DMS79 treated with DMSO at 0.1 percent for 48 hours (cell line): ENCODE results near the gene SUPT7L.

ENCODE experiments used
- DNase-seq: peaks from one replicate; lab custom pipeline; 2025; lab: John Stamatoyannopoulos, UW

SUPT7L gene, protein sequence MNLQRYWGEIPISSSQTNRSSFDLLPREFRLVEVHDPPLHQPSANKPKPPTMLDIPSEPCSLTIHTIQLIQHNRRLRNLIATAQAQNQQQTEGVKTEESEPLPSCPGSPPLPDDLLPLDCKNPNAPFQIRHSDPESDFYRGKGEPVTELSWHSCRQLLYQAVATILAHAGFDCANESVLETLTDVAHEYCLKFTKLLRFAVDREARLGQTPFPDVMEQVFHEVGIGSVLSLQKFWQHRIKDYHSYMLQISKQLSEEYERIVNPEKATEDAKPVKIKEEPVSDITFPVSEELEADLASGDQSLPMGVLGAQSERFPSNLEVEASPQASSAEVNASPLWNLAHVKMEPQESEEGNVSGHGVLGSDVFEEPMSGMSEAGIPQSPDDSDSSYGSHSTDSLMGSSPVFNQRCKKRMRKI

DNA sequence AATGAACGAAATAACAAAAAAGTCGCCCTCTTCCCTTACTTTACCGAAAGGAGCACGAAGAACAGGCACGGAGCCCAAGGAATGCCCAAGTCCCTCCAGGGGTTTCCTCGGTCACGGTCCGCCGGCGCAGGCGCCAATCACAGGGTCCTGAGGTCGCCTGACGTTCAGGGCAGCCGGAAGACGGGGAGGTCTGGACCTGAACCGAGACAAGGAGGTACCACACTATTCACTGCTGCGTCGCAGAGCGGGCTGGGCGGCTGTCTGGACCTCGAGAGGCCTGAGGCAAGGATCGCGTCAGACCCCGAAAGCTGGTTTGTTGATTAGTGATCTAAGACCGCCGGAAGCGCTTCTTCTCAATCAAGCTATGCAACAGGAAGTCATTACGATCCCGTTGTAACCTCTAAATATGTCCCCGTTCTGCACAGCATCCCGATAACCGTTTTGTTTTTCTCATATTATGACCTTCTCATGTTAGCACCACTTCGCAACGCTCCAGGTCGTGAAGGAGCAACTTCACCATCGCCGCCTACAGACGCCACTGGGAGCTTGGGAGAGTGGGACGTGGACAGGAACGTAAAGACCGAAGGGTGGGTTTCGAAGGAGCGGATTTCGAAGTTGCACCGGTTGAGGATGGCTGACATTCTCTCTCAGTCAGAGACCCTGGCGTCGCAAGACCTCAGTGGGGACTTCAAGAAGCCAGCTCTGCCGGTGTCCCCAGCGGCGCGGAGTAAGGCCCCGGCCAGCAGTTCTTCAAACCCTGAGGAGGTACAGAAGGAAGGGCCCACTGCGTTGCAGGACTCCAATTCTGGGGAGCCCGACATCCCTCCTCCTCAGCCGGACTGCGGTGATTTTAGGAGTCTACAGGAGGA, at the start of gene SUPT7L, which contains the start of gene SLC4A1AP:
Gene SUPT7L, minus strand, starts transcription at position 330 of the 869 bp plus-strand sequence. CDS start 1,422 bp downstream, outside the sequence.
Gene SLC4A1AP, plus strand, starts transcription at position 605 of the 869 bp plus-strand sequence. Its CDS starts 26 bp downstream, at position 631.
- DNase-seq, result peak; percentile 94

DNA sequence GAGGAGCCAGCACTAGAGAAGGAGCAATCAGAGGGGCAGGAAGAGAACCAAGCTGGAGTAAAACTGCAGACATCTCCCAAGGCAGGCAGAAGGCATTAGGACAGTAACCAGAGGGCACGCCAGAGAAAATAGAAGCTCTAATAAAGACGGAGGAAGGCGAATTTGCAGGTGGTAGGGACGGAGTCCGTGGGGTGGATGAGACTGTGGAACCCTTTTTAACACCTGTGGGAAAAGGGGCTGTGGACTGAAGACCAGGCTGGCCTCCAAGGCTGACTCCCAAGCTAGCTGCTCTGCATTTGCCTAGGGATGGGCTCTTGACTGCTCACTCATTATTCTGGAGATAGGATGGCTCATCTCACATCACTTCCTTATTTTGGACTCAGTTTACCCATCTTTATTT, 49.8 kb upstream of the SUPT7L start:
- DNase-seq, result no peak

DNA sequence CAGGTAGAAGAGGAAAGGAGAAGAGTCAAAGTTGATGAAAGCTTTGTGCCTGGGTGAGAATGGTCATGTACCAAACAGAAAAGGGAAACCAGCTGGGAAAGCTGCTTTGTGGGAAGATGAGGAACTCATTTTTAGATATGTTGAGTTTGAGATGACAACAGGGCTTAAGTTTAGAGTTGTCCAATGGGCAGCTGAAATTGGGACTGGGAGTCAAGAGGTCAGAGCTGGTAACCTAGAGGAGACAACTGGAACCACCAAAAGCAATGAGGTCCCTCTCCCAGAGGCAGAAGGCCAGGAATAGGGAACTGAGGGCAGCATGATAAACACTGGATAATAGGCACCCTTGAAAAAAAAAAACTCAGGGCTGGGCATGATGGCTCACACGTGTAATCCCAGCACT, 49.1 kb upstream of the SUPT7L start:
- DNase-seq, result no peak

DNA sequence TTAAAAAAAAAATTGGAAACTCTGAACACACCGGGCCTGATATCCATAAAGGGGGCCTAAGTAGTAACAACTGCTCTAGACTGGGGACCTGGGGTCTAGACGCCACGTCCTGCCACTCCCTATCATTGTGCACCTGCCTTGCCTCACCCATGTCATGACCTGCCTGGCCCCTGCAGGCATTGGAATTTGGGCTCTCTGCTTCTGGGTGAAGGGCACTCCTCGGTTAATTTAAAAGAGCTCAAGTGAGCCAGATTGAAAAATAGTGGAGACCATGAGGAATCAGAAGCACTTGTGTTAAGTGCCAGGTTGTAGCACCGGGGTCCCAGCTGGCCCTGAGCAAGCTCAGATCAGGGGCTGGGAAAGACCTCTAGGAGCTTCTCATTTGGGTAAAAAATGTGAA, 48.4 kb upstream of the SUPT7L start:
- peak; percentile 42 for DNase-seq

DNA sequence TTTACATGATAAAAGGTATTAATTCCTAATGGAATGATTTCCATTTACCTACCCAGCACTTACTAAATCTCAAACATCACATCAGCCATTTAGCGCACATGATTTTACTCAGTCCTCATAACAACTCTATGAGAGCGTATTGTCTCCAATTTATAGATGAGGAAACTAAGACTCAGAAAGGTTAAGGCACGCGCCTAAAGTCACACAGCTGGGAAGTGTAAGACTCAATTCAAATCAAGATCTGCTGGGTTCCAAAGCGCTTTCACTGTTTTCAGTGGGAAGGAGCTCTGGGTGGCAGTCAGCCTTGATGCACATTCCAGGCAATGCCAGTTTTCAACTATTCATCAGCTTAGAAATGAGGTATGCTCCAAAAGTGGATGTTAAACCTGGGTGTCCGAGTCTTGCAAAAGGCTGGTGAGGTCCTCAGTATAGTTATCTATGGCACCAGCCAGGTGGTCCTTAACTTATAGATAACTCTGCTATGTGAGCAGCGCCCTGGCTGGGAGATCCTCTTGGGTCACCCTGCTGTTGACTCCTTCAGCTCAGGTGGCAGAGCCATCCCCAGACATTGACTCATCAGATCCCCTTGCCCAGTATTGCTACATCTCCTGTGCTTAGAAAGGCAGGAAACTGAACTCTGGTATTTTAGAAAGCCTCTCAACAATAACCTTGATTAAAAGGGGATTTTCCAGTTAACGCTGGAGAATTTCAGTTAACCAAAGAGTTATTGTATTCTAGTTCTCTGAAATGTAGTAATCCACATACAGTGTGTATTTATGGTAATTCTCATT, 47.4 kb upstream of the SUPT7L start:
- DNase-seq, result no peak

DNA sequence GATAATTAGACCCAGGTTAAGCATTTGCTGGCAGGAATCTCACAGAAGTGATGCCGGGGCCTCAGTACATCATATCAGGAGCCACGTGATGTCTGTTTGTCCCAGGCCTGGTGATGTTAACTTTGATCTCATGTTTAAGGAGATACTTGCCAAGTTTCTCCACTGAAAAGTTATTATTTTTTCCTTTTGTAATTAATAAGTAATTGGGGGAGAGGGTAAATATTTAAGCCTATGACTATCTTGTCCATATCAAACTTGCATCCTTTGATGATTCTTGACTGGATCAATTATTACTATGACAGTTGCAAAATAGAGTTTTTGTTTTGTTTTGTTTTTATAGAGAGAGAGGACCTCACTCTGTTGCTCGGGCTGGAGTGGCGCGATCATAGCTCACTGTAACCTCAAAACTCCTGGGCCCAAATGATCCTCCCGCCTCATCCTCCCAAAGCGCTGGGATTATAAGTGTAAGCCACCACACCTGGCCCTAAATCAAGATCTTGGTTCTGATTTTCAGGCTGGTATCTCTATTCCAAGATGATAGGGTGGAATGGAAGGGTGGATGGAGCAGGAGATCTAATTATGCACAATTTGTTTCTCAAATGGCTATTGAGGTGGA, 46.7 kb upstream of the SUPT7L start:
- DNase-seq, result no peak

DNA sequence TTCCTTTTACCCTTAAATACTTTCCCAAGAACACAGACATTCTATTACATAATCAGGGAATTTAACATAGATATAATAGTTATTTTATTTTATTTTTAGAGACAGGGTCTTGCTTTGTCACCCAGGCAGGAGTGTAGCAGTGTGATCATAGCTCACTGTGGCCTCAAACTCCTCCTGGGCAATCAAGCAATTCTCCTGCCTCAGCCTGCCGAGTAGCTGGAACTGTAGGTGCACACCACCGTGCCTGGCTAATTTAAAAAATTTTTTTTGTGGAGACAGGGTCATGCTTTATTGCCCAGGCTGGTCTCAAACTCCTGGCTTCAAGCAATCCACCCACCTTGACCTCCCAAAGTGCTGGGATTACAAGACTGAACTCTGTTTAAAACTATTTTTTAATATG, 45.9 kb upstream of the SUPT7L start:
- DNase-seq, result no peak

DNA sequence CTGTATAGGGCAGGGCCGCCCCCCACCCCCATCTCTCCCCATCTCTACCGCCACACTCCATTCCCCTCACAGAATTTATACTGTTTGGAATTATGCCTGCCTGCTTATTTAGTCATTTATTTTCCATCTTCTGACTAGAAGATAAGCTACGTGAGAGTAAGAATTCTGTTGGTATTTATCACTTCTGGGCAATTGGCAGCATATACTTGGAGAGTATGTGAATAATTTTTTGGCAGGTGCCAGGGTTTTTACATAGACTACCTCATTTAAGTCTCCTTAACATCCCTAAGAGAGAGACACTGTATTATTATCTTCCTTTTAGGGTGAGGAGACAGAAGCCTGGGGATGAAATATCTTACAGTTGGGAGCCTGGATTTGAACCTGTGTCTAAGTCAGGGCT, 45.3 kb upstream of the SUPT7L start:
- DNase-seq, result no peak

DNA sequence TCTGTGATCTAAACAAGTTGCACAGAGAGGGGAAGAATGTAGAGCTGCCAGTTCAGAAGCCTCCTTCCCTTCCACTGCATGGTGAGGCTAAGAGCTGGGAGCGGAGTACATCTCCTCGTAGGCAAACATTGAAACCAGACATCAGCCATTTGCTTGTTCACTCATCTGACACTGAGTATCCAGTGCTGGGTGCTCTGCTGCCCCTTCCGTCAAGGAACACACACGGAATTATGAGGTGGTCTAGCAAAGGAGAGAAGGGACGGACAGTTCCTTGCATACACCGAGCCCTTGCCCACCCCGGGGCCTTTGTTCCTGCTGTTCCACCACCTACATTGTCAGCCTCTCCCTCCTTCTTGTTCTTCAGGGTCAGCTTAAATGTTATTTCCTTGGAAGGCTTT, 44.8 kb upstream of the SUPT7L start:
- DNase-seq, result no peak

DNA sequence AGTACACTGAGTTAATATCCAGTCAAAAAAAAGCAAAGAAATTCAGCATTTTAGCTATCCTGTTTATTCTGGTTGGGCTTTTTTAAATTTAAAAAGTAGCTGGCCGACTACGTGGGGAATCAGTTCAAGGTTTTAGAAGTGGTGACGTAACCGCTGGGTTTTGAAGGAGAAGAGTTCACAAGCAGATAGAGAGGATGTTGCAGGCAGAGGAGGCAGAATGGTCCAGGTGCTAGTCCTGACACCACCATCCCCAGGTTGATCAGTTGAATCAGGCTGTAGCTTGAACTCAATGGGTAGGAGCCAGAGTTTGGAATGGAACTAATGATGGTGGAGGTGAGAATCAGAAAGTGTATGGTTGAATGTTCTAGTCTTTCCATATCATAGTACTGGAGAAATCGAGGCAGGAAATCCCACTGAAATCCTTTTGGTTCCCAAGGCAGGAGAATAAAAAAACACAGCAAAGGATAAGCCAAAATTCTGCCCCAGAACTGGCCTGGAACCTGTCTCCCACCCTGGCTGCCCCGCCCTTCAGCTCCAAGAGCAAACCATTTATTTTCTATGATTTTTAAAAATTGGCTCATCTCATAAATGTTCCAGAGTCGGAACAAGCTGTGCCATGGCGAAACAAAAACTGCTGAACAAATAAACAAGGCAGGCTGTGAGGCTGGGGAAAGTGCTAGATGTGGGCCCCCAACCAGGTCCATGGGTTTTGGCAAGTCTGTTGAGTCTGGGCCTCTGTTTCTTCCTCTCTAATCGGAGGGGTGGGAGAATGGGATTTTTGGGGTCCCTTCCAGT, 44.2 kb upstream of the SUPT7L start:
- DNase-seq, result no peak

DNA sequence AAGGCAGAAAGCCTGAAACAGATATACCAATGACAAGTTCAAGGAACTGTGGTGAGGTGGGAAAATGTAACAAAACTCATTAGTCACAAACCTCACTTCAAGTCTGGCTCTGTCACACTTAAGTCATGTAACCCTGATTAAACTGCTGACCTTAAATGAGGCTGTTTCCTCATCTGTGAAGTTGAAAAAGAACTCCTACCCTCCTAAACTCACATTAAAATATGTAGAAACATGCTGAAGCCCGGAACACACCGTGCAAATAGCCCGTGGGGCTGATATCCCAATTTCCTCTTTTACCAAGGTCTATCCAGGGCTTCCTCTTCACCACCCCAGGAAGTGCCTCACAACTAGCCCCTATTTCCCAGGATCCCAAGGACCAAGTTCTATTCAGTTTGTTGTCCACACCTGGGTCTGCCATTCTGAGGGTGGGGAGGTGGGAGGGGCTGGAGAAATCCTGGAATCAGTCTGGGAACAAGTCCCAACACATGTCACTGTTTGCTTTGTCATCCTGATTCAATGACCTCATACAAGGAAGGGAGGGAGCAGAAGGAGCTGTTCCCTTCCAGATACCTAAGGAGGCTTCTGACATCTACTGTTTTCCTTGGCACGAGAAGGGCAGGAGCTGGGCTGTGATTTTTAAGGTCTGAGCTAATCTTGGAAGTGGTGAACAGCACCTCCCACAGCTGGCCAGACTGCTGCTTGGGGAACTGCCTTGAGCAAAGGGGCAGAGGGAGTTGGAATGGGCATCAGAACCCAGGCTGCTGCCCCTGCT, 42.6 kb upstream of the SUPT7L start:
- DNase-seq, result no peak

DNA sequence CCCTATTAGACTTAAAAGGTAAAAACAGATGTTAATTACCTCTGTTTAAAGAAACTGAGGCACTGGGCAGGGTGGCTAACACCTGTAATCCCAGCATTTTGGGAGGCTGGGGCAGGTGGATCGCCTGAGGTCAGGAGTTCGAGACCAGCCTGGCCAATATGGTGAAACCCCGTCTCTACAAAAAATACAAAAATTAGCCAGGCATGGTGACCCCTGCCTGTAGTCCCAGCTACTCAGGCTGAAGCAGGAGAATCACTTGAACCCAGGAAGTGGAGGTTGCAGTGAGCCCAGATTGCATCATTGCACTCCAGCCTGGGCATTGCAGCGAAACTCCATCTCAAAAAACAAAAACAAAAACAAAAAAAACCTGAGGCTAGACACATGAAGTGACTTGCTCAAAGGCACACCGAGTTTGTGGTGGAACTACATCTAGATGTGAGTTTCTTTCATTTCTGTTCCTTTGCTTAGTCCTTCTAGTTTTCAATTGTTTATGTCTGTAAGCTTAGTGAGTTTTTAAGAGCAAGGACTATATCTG, 41.0 kb upstream of the SUPT7L start:
- DNase-seq, result no peak

DNA sequence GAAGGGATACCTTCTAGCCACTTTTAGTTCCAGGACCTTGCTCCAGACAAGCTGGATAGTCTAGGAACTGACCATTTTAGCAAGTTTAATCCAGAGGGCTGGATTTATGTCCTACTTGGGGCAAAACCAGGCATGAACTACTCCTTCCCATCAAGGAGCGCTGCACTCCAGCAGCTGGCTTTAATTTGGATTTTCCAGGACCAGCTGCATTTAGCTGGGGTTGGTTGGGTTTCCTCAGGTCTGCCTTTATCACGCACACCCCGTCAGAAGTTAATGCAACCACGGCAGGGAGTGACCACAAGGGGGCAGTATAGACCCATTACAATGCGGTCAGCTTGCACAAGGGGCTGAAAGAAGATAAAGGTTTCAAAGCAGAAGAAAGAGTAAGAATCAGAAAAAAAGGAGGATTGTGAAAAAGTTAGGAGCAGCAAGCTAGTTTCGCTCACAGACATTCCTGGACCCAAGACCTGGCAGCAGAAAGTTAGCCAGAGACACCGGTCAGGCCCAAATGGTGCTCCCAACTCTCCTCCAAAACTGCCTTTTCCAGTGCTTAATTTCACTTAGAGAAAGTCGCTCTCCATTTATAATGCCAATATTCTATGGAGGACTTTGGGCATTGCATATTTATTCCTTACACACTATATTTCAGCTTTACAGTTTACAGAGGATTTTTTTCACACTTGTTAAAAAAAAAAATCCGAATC, 40.4 kb upstream of the SUPT7L start:
- DNase-seq, result peak; percentile 62

DNA sequence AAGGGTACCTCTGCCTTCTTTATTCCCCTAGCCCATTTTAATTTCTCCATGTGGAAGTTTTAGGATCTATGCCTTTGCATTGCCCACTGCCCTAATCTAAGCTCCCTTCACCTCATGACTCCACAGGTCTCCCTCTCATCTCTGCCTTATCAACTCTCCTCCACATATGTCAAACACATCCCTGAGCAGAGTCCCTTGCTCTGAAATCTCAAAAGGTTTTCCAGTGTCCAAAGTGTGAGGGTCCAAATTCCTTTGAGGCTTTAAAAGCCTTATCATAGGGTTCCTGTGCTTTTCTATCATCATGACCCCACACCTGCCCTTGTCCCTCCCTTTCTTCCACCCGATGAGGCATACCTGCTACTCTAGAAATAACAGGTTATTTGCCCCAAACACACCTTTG, 38.9 kb upstream of the SUPT7L start:
- DNase-seq, result no peak

DNA sequence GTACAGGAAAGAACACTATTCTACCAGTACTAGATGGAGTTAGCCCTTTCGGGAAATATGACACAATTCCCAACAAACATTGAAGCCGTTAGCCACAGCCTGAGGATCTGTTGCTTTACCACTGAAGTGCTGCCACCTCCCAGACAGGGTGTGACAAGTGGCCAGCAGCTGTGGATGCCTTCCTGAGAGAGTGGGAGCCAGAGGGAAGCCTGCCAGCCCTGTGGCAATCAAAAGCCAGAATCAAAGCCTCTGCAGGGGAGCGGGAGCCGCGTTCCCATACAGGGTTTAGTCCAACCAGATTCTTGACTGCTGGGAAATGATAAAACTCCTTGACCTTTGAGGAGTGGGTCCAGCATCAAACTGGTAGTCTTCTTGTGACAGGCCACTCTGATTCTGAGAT, 38.3 kb upstream of the SUPT7L start:
- DNase-seq, result peak; percentile 50

DNA sequence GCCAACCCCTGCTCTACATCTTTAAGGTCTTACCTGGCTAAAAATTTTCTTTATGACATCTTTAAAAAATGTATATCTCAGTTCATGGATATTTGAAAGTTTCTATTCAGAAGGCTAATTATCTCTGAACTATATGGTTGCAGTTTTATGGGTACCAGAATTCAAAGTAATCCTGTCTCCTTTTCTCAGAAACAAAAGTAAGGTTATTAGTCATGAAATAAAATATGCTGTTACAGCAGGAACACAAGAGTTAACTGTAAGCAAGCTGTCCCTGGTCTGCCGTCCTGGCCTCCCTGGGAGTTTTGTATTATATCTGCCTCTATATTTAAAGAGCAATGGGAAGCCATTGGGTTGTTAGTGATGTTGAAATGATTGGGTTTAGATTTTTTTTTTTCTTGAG, 34.2 kb upstream of the SUPT7L start:
- DNase-seq, result no peak

DNA sequence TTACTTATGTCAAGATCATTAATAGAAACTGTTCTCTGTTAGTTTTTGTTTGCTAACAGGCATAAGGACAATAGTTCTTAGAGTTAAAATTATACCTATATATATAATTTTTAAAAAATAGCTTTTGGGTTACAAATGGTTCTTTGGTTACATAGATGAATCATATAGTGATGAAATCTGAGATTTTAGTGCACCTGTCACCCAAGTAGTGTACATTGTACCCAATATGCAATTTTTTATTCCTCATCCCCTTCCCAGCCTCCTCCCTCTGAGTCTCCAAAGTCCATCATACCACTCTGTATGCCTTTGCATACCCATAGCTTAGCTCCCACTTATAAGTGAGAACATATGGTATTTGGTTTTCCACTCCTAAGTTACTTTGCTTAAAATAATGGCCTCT, 26.6 kb upstream of the SUPT7L start:
- DNase-seq, result no peak

DNA sequence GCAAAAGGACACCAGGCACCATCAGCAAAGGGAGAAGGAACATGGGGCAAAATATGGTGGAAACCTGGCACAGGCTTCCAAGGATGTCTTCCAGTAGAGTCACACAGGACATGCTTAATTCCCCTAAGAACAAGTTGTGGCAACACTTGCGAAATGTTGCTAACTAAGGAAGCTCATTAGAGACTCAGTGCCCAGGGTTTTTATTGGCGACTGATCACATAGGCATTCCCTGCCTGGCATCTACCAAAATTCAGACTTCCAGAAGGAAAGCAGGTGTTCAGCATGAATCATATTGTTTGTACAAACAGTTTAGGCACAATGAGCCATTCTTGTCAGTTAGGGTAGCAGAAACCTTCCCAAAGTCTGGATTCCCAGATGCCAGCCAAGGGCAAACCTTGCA, 26.0 kb upstream of the SUPT7L start:
- DNase-seq, result no peak

DNA sequence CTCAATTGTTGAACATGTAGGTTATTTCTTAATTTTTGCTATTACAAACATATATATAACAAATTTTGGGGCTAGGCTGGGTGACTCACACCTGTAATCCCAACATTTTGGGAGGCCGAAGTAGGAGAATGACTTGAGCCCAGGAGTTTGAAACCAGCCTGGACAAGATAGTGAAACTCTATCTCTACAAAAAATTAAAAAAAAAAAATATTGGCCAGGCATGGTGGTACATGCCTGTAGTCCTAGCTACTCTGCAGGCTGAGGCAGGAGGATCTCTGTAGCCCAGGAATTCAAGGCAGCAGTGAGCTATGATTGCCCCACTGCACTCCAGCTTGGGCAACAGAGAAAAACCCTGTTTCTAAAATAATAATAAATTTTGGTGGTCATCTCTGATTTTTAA, 23.8 kb upstream of the SUPT7L start:
- DNase-seq, result no peak
